ENCODE measurements around the gene PRELID3B. TPM values are rescaled to one million over a fixed set of nuclear protein-coding genes. Genes with fewer than 3 reads are reported as not detected.
A peak's percentile ranks its signal among the peaks of the same experiment; 100 is the strongest.

PRELID3B gene
- total RNA-seq, 1 donor from 2014 or later: 45.2 TPM

- no peak for TF ChIP-seq CTCF (IDR thresholded peaks at IDR 0.05; ENCODE audit: unreplicated experiment)
- H3K27me3 Mint-ChIP-seq (ENCODE audit: low read depth): no peaks in the 10 kb centered on the region
- peak overlapping the region; percentile 41 for H3K27ac Mint-ChIP-seq
- H3K4me1 Mint-ChIP-seq: peaks cover 32% of the 10 kb centered on the region
- no peak for DNase-seq (ENCODE audit: low spot score in 2 of 2, unreplicated experiment in 2 of 2)
- H3K36me3 Mint-ChIP-seq: peaks cover 27% of the 10 kb centered on the region
- H3K9me3 Mint-ChIP-seq: no peaks in the 10 kb centered on the region
- H3K4me3 Mint-ChIP-seq: no peak overlapping the region
These were observed 56.9 kb downstream of the PRELID3B start for GRCh38 chr20:58985656-58986055.

GRCh38 chr20:58984691-58985090, 57.9 kb downstream of the PRELID3B start:
- no peaks in the 10 kb centered on the region for H3K27me3 Mint-ChIP-seq (ENCODE audit: low read depth)
- no peak overlapping the region for H3K27ac Mint-ChIP-seq
- H3K4me1 Mint-ChIP-seq: peaks cover 32% of the 10 kb centered on the region
- no peak overlapping the region for H3K4me3 Mint-ChIP-seq
- no peak for TF ChIP-seq CTCF (IDR thresholded peaks at IDR 0.05; ENCODE audit: unreplicated experiment)
- H3K36me3 Mint-ChIP-seq: peaks cover 26% of the 10 kb centered on the region
- no peaks in the 10 kb centered on the region for H3K9me3 Mint-ChIP-seq
- no peak for DNase-seq (ENCODE audit: low spot score in 2 of 2, unreplicated experiment in 2 of 2)

Other genes with a start within 250 kb of the PRELID3B start
- gene GNAS-AS1, start 191.9 kb downstream of the PRELID3B start, total RNA-seq: 5.8 to 6.3 TPM (median 5.9 TPM) in 3 replicates
- gene GNAS, start 190.1 kb downstream of the PRELID3B start, total RNA-seq: 1,218 to 1,240 TPM (median 1,226 TPM) in 3 replicates
- 106 to 112 TPM (median 108 TPM) in 3 replicates for gene NELFCD, start 61.5 kb downstream of the PRELID3B start, total RNA-seq
- 65.3 to 67.7 TPM (median 65.3 TPM) in 3 replicates for gene CTSZ, start 35.5 kb downstream of the PRELID3B start, total RNA-seq
- not detected in 3 replicates for gene TUBB1, start 23.4 kb downstream of the PRELID3B start, total RNA-seq
- gene ATP5F1E, start 10.5 kb downstream of the PRELID3B start, total RNA-seq: 46.7 to 52.7 TPM (median 47.8 TPM) in 3 replicates
- 0.02 to 0.05 TPM (median 0.02 TPM) in 3 replicates for gene ZNF831, start 121.0 kb upstream of the PRELID3B start, total RNA-seq